Measurements from ENCODE around the gene RGL4. TPM values are rescaled to one million over a fixed set of nuclear protein-coding genes. Genes with fewer than 3 reads are reported as not detected.

The RGL4 gene
- total RNA-seq, 1 donor from 2014 or later: 6.9 TPM

GRCh38 chr22:23698094-23698493 is 7.3 kb downstream of the RGL4 start:
- Mint-ChIP-seq H3K36me3 (ENCODE audit: low read depth) (peaks cover 56% of the 10 kb centered on the region), H3K4me3 (no peak overlapping the region), H3K9me3 (no peaks in the 10 kb centered on the region), H3K4me1 (peaks cover 54% of the 10 kb centered on the region), H3K27me3 (no peaks in the 10 kb centered on the region), H3K27ac (peak overlapping the region; percentile 65)
- no peak for DNase-seq
- intact Hi-C loops (cut with micrococcal nuclease): no loop called here

DNA sequence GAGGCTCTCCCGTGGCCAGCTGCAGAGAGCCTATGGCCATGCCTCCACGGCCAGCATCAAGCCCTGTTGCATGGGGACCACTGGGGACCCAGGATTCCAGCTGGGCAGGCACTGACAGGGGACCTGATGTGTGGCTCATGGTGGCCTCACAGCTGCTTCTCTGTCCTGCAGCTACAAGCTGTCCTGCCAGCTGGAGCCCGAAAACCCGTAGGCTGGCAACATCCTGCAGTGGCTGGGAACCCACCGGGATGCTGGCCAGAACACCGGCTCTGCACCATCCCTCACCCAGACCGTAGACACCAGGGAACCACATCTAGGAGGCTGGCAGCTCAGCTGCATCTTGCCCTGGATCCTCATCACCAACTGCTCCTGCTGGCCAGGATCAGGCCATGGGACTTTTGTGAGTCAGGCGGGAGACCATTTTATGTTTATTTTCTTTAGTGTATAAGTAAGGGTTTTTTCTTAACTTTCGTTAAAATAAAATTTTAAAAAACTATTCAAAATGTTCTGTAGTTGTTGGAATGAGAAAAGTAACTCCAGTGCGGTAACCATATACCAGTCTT is 7.9 kb downstream of the RGL4 start:
- no peak for DNase-seq
- peaks cover 57% of the 10 kb centered on the region for H3K36me3 Mint-ChIP-seq (ENCODE audit: low read depth)

DNA sequence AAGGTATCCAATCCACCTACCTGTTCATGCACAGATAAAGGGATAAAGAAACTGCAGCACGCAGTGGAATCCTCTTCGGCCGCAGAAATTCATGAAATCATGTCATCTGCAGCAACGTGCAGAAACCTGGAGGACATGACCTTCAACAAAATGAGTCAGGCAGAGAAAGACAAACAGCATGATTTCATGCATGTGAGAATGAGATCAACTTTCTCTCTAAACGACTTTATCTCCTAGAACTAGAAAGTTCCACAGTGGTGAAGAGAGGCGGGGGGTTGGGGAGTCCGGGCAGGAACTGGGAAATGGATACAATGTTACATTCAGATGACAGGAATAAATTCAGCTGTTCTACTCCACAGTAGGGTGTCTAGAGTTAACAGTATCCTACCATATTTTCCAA is 9.9 kb downstream of the RGL4 start:
- intact Hi-C loops (cut with micrococcal nuclease): no loop called here
- no peak overlapping the region for H3K4me3 Mint-ChIP-seq
- H3K4me1 Mint-ChIP-seq: peaks cover 67% of the 10 kb centered on the region
- peaks cover 65% of the 10 kb centered on the region for H3K36me3 Mint-ChIP-seq (ENCODE audit: low read depth)
- peak overlapping the region; percentile 12 for H3K27ac Mint-ChIP-seq
- H3K9me3 Mint-ChIP-seq: no peaks in the 10 kb centered on the region
- no peaks in the 10 kb centered on the region for H3K27me3 Mint-ChIP-seq
- DNase-seq: no peak

More for the DNA sequence above, 7.9 kb downstream of the RGL4 start:
- intact Hi-C loops (cut with micrococcal nuclease): no loop called here
- H3K27me3 Mint-ChIP-seq: no peaks in the 10 kb centered on the region
- no peak overlapping the region for H3K4me3 Mint-ChIP-seq
- peaks cover 58% of the 10 kb centered on the region for H3K4me1 Mint-ChIP-seq
- H3K27ac Mint-ChIP-seq: peak overlapping the region; percentile 48
- H3K9me3 Mint-ChIP-seq: no peaks in the 10 kb centered on the region

- no peak for DNase-seq
- Mint-ChIP-seq H3K9me3 (no peaks in the 10 kb centered on the region), H3K27ac (peak overlapping the region; percentile 94), H3K27me3 (no peaks in the 10 kb centered on the region), H3K4me3 (peak overlapping the region; percentile 12), H3K36me3 (ENCODE audit: low read depth) (peaks cover 92% of the 10 kb centered on the region), H3K4me1 (peaks cover 67% of the 10 kb centered on the region)
- intact Hi-C loops (cut with micrococcal nuclease): no loop called here
These were observed 13.2 kb downstream of the RGL4 start for GRCh38 chr22:23704062-23704461.

- H3K36me3 Mint-ChIP-seq (ENCODE audit: low read depth): peaks cover 92% of the 10 kb centered on the region
- H3K4me1 Mint-ChIP-seq: peaks cover 69% of the 10 kb centered on the region
- peak overlapping the region; percentile 94 for H3K27ac Mint-ChIP-seq
- DNase-seq: peak; percentile 65
- H3K4me3 Mint-ChIP-seq: peak overlapping the region; percentile 51
- H3K27me3 Mint-ChIP-seq: no peaks in the 10 kb centered on the region
- H3K9me3 Mint-ChIP-seq: no peaks in the 10 kb centered on the region
- intact Hi-C loops (cut with micrococcal nuclease): loop anchor here (1.0 to 5.0 kb wide), 2 partner anchors 9 to 47 kb away; partner anchors contain the start of genes VPREB3 and ZNF70
These were observed 14.0 kb downstream of the RGL4 start for GRCh38 chr22:23704829-23705228.

DNA sequence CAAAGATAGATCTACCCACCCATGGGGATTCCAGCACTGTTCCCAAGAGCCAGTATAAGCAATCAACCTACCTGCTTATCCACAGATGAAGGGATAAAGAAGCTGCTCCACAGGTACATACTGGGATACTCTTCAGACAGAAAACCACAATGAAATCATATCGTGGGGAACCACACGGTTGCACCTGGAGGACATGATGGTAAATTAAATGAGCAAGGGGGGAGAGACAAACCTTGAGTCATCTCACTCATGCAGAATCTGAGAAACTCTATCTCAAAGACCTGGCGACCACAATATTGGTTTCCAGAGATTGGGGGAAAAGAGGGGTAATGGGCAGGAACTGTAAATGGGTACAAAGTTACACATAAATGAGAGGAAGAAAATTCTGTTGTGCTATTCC is 14.5 kb downstream of the RGL4 start:
- Mint-ChIP-seq H3K27me3 (no peaks in the 10 kb centered on the region), H3K9me3 (no peaks in the 10 kb centered on the region), H3K36me3 (ENCODE audit: low read depth) (peaks cover 92% of the 10 kb centered on the region), H3K27ac (peak overlapping the region; percentile 94), H3K4me3 (peak overlapping the region; percentile 51), H3K4me1 (peaks cover 68% of the 10 kb centered on the region)
- intact Hi-C loops (cut with micrococcal nuclease): loop anchor here (1.0 to 5.0 kb wide), 2 partner anchors 9 to 47 kb away; partner anchors contain the start of genes VPREB3 and ZNF70
- peak; percentile 71 for DNase-seq

DNA sequence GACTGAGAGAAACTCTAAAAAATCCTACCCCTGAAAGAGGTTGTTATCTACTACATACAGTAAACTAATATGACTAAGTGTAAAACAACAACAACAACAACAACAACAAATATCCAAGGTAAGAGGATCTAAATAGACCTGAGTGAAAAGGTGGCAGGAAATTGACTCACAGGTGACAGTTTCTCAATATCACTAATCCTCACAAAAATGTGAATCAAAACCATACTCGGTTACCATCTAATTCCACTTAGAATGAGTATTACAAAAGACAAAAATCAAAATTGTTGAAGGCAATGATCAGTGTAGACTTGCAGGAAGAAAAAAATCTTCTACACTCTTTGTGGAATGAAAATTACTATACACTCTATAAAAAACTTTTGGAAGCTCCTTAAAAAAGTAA is 17.5 kb downstream of the RGL4 start:
- intact Hi-C loops (cut with micrococcal nuclease): loop anchor here (5.0 kb wide), 1 partner anchor 44 kb away; the partner anchor contains the start of genes VPREB3 and ZNF70

GRCh38 chr22:23709107-23709506 is 18.3 kb downstream of the RGL4 start:
- H3K27me3 Mint-ChIP-seq: no peaks in the 10 kb centered on the region
- H3K9me3 Mint-ChIP-seq: no peaks in the 10 kb centered on the region
- H3K4me3 Mint-ChIP-seq: no peak overlapping the region
- H3K36me3 Mint-ChIP-seq (ENCODE audit: low read depth): peaks cover 84% of the 10 kb centered on the region
- DNase-seq: no peak
- intact Hi-C loops (cut with micrococcal nuclease): loop anchor here (5.0 kb wide), 1 partner anchor 43 kb away; the partner anchor contains the start of genes VPREB3 and ZNF70
- H3K4me1 Mint-ChIP-seq: peaks cover 51% of the 10 kb centered on the region
- no peak overlapping the region for H3K27ac Mint-ChIP-seq

More for the DNA sequence above, 17.5 kb downstream of the RGL4 start:
- Mint-ChIP-seq H3K27ac (peak overlapping the region; percentile 54), H3K27me3 (no peaks in the 10 kb centered on the region), H3K4me3 (peak overlapping the region; percentile 2), H3K36me3 (ENCODE audit: low read depth) (peaks cover 85% of the 10 kb centered on the region), H3K9me3 (no peaks in the 10 kb centered on the region), H3K4me1 (peaks cover 53% of the 10 kb centered on the region)
- no peak for DNase-seq

DNA sequence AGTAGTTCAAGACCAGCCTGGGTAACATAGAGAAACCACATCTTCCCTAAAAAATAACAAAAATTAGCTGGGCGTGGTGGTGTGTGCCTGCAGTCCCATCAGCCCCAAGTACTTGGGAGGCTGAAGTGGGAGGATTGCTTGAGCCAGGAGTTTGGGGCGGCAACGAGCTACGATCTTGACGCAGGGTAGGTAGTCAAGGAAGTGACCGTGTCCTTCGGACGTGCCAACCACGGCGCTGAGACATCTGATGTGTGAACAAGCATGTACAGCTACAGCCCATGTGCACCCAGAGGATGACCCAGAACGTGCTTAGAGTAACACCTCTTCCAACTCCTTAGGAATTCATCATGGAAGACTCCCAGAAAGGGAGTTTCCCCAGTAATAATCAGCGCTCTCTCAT is 21.4 kb downstream of the RGL4 start:
- no peaks in the 10 kb centered on the region for H3K9me3 Mint-ChIP-seq
- intact Hi-C loops (cut with micrococcal nuclease): loop anchor here (10.0 kb wide), 1 partner anchor 123 kb away; the partner anchor contains the start of gene DERL3
- no peaks in the 10 kb centered on the region for H3K27me3 Mint-ChIP-seq
- no peak overlapping the region for H3K27ac Mint-ChIP-seq
- peaks cover 62% of the 10 kb centered on the region for H3K36me3 Mint-ChIP-seq (ENCODE audit: low read depth)
- H3K4me1 Mint-ChIP-seq: peaks cover 37% of the 10 kb centered on the region
- H3K4me3 Mint-ChIP-seq: no peak overlapping the region
- no peak for DNase-seq

GRCh38 chr22:23713696-23714595 is 23.1 kb downstream of the RGL4 start:
- Mint-ChIP-seq H3K27me3 (no peaks in the 10 kb centered on the region), H3K27ac (peak overlapping the region; percentile 32), H3K9me3 (no peaks in the 10 kb centered on the region), H3K4me3 (no peak overlapping the region), H3K4me1 (peaks cover 26% of the 10 kb centered on the region), H3K36me3 (ENCODE audit: low read depth) (peaks cover 48% of the 10 kb centered on the region)
- intact Hi-C loops (cut with micrococcal nuclease): loop anchor here (10.0 kb wide), 1 partner anchor 121 kb away; the partner anchor contains the start of gene DERL3
- no peak for DNase-seq

DNA sequence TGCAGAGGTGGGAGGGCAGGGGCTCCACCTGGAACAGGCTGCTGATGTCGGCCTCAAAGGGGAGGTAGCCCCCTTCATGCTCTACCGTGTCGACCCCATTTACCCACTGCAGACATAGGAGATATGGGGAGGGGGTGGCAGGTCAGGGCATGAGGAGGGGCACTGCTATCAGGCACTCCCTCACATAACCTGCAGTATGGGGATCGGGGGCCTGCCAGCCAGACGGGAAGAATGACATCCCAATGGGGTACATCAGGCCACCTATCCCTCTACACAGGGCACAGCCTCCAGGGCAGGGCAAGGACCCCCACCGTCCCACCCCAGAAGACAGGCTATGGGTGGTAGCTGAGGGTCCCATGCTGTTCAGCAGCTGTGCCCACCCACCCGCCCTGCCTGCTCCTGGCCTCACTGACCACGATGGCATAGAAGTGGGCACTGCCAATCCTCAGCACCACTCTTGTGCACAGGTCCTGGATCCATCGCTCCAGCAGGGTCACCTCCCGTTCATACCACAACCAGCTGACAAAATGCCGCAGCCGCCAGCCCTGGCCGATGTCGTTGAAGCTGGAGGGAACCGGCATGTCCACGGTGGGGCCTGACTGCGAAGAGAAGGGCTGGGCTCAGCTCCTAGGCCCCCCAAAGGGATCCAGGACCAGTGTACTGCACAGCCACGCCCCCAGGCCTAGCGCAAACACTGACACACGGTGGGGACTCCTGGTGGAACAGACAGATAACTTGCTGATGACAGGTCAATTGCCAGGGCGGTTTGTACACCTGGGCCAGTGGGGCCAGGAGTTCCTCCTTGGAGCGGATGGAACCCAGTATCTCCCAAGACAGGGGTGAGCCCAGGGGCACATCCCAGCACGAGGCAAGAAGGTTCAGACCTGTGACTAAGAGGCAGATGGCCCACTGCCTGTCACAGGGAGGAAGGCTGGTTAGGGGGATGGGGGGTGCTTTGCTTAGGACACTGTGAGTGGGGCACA is 24.1 kb downstream of the RGL4 start:
- Mint-ChIP-seq H3K4me1 (peaks cover 20% of the 10 kb centered on the region), H3K4me3 (peak overlapping the region; percentile 80), H3K36me3 (ENCODE audit: low read depth) (peaks cover 38% of the 10 kb centered on the region), H3K27ac (peak overlapping the region; percentile 69), H3K9me3 (no peaks in the 10 kb centered on the region), H3K27me3 (no peaks in the 10 kb centered on the region)
- intact Hi-C loops (cut with micrococcal nuclease): loop anchor here (10.0 kb wide), 1 partner anchor 120 kb away; the partner anchor contains the start of gene DERL3
- DNase-seq: no peak

DNA sequence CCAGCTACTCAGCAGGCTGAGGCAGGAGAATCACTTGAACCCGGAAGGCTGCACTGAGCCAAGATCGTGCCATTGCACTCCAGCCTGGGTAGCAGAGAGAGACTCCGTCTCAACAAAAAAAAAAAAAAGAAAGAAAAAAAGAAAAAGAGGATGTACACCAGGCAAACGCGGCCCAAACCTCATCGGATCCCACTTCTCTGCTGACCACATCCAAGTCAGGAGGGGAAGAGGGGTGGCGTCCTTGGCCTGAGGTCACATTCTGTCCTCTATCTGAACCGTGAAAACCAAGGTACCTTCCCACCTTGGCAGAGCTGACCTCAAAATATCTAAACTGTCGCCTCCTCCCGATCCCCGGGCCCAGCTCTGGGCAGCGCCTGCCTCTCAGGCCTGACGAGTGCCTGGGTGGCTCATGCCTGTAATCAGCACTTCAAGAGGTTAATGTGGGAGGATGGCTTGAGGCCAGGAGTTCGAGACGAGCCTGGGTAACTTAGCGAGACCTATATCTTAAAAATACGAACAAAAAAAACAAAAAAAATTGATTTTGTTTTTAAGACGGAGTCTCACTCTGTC is 25.1 kb downstream of the RGL4 start:
- intact Hi-C loops (cut with micrococcal nuclease): loop anchor here (2.0 to 10.0 kb wide), 3 partner anchors 19 to 119 kb away; partner anchors contain the start of genes DERL3 and SMARCB1
- H3K4me3 Mint-ChIP-seq: peak overlapping the region; percentile 80
- peaks cover 28% of the 10 kb centered on the region for H3K36me3 Mint-ChIP-seq (ENCODE audit: low read depth)
- peak overlapping the region; percentile 69 for H3K27ac Mint-ChIP-seq
- no peaks in the 10 kb centered on the region for H3K27me3 Mint-ChIP-seq
- no peaks in the 10 kb centered on the region for H3K9me3 Mint-ChIP-seq
- DNase-seq: no peak
- H3K4me1 Mint-ChIP-seq: peaks cover 14% of the 10 kb centered on the region

All from activated CD4-positive, alpha-beta T cell treated with anti-CD3 and anti-CD28 coated beads, Interleukin-2, amount 10 ng/mL, durations not matched to agents 24 days and 14 days (primary cell).